Stimulated activated CD8-positive, alpha-beta memory T cell treated with anti-CD3 and anti-CD28 coated beads, Interleukin-4, amount 100 ng/mL, for 24 hours (primary cell): ENCODE measurements around the gene TSPAN18.

Source experiments
- DNase-seq: peaks from one replicate; pipeline ENCODE4 v3.0.0-alpha.2; 2020; ENCODE audit warnings: low read depth

TSPAN18 gene

GRCh38 chr11:44823868-44824267 is 97.1 kb downstream of the TSPAN18 start:
- DNase-seq: no peak

- DNase-seq: no peak
Observed at GRCh38 chr11:44824300-44824704, 97.5 kb downstream of the TSPAN18 start.

DNA sequence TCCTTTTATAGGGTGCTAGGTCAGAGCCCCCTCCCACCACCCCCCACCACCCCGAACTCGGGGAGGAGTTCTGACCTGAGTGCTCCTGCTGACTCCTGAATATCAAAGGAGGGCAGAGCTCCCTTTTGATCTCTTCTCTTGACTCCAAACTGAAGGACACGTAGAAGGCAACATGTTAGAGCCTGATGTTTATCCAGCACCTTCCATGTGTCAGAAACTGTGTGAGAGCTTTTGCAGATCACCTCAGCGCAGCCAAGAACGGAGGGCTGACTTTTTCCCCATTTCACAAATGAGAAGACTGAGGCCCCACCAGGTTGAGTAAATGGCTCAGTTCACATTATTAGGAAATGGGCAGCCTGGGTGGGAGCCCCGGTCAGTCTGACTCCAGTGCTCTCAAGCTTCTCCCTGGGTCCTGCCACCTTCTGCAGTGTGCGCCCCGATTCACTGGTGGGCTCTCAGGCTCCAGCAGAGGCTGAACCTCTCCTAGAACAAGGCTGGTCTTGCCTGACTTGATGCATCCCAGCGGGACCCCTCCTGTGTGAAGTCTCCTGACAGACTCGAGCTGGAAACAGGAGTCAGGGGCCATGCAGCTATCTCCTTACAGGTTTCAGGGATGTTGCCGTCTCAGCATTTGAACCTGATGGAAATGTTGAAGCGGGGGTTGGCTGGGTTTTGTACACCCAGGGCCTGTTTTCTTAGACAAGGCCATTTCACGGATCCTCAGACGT is 98.5 kb downstream of the TSPAN18 start:
- DNase-seq: no peak

DNA sequence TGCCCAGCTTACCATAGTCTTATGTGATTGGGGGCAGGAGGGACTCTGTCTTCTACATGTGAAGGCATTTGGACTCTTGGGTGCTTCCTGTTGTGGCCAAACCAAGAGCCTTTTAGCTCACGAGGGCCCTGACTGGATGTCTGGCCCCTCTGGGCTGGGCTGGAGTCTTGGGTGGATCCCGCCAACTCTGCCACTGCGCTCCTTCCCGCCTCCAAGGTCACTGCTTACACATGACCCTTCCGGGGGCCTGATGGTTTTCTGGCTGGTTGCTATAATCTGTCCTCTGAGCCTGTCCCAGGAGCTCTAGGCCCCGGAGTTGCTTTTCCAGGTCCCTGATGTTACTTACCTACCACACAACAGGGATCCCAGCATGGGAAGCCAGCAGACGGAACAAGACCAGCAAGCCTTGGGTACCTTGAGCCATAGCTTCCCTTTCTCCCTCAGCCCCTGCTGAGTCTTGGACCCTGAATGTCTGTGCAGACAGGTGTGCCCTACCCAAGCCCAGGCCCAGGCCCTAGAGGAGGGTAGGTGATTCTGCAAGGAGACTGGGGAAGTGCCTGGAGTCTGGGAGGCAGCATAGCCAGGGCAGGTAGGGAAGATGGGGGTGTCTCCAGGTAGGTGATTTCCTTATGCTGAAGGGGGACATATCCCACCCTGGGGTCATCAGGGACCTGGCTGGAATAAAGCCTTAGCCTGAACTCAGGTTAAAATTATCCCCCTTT is 100.3 kb downstream of the TSPAN18 start:
- DNase-seq: no peak

DNA sequence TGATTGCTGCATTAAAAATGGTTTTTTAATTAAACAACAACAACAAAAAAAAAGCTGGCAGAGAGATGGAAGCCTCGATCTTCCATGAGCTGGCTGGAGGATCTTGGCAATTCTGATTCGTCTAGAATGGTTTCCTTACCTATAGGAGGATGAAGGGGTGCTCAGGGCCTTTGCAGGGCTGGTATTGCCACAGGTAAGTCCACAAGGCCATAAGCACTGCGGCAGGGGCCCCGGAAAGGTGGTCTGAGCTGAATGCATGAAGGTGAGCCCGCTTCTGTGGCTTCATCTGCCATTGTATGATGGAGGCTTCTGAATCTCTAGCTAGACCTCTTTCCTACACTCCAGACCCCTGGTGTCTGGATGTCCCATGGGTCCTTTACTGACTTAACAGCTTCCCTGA is 101.5 kb downstream of the TSPAN18 start:
- DNase-seq: no peak

GRCh38 chr11:44829838-44830237 is 103.1 kb downstream of the TSPAN18 start:
- no peak for DNase-seq

DNA sequence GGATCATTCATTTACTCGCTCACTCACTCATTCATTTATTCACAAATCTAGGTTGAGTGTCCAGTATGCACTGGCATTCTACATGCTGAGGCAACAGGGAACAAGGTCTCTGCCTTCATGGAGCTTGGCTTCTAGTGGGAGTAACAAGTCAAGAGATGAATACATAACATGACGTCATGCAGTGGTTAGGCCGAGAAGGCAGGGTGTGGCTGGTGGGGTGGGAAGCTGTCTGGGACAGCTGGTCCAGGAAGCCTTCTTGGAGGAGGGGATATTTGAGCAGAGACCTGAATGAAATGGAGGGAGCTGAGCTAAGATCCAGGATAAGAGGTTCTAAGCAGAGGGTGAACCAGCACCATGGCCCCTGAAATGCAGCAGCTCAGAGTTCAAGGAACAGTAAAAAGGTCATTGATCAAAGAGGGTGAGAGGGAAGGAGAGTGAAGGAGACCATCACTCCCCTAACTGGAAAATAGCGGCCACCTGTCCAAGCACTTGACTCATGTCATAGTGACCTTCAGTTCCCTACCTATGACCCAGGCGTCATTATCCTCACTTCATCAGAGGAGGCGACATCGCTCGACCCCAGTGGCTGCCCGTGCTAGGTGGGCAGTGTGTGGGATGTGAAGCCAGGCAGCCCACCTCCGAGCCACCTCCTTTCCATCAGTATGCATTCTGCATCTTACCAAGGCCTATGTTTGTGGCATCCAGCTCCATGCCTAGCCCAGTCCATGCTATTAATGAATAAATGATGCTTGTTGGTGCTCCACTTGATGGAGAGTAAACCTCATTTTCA is 105.0 kb downstream of the TSPAN18 start:
- no peak for DNase-seq

GRCh38 chr11:44832452-44832851 is 105.7 kb downstream of the TSPAN18 start:
- no peak for DNase-seq

- DNase-seq: no peak
Observed at GRCh38 chr11:44833221-44833876, 106.6 kb downstream of the TSPAN18 start.

DNA sequence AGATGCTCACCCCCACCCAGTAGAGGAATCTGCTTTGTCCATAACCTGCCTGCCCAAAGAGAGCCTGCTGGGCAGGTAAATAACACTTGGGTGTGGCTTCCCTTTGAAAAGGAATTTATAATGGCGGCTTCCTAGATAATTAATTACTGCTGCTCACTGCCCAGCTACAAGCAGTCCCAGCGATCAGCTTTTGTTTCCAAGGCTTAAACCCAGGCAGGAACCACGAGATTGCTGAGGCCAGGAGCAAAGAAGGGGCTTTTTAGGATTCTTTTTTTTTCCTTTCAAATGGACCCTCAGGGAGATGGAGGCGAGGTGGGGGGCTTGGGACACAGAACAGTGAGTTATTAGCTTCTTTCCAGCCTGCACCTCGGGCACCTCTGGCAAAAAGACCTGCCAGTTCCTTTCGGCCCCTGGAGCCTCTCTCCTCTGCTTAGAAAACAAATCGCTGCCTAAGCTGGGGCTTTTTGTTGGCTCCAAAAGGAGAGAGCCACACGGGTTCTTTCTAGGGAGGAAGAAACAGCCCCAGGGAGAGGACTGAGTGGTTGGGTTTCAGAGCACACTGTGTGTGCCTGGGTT is 107.2 kb downstream of the TSPAN18 start:
- no peak for DNase-seq

- DNase-seq: no peak
Observed at GRCh38 chr11:44834846-44835245, 108.1 kb downstream of the TSPAN18 start.

GRCh38 chr11:44835296-44835695 is 108.5 kb downstream of the TSPAN18 start:
- DNase-seq: no peak

DNA sequence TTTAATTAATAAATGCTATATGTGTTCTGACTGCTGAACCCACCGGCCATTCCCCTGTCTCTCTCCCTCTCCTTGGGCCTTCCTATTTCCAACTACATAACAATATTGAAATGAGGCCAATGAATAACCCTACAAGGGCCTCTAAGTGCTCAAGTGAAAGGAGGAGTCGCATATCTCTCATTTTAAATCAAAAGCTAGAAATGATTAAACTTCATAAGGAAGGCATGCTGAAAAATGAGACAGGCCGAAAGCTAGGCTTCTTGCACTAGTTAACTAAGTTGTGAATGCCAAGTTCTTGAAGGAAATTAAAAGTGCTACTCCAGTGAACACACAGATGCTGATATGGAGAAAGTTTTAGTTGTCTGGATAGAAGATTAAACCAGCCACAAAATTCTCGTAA is 109.2 kb downstream of the TSPAN18 start:
- DNase-seq: no peak

GRCh38 chr11:44837661-44838060 is 110.9 kb downstream of the TSPAN18 start:
- DNase-seq: no peak

- no peak for DNase-seq
Observed at GRCh38 chr11:44839458-44840084, 112.8 kb downstream of the TSPAN18 start.

DNA sequence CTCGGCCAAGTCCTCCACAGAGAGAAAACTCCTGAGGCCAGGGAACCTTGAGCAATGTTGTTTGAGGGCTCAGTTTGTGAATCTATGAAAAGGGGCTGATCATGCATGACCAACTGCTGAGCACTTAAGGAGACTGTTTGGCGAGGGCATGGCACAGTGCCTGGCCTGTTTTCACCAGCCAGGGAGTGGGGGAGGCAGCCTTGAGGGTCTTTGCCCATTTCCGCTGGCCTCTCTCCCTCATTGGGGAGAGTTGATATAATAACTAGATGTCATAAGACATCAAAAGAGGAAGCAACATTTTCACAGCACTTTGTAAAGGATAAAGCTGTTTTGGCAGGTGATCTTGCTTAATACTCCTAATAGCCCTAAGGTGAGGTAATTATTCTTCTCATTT is 113.3 kb downstream of the TSPAN18 start:
- DNase-seq: no peak

- DNase-seq: no peak
Observed at GRCh38 chr11:44840521-44841251, 113.9 kb downstream of the TSPAN18 start.

- DNase-seq: no peak
Observed at GRCh38 chr11:44842220-44842619, 115.5 kb downstream of the TSPAN18 start.

- no peak for DNase-seq
Observed at GRCh38 chr11:44846852-44847251, 120.1 kb downstream of the TSPAN18 start.

- DNase-seq: no peak
Observed at GRCh38 chr11:44847316-44847715, 120.6 kb downstream of the TSPAN18 start.
